BJ (cell line): ENCODE data around the gene TAF1A. TPM values are rescaled to one million over a fixed set of nuclear protein-coding genes. Genes with fewer than 3 reads are reported as not detected.

Experiments used
- CTCF ChIA-PET: fragments of 350-600 bp; formaldehyde crosslinking; extraction: SDS; loops from one replicate; lab custom pipeline; 2021; ENCODE audit warnings: antibody characterized with exemption, inconsistent platforms; lab: Yijun Ruan, JAX
- POLR2A ChIA-PET: fragments of 300-600 bp; sonication (Branson Sonifier 250); formaldehyde crosslinking; extraction: SDS; loops from one replicate; lab custom pipeline; 2021; ENCODE audit warnings: antibody characterized with exemption; lab: Charles Lee
- DNase-seq: peaks from one replicate; pipeline ENCODE4 v3.0.0-alpha.2; 2011; ENCODE audit warnings: low read depth
- H3K27me3 ChIP-seq: 2 replicates; pipeline ENCODE4 v1.6.0; 2011; ENCODE audit warnings: low read length; ENCODE audit not compliant: control insufficient read depth, insufficient read depth
- H3K36me3 ChIP-seq: 2 replicates; pipeline ENCODE4 v1.5.1; 2011; ENCODE audit warnings: low read length; ENCODE audit not compliant: control insufficient read depth, insufficient read depth
- H3K4me3 ChIP-seq: 2 replicates; pipeline ENCODE4 v1.5.1; 2011; ENCODE audit warnings: low read depth, mild to moderate bottlenecking, control low read depth, low read length
- polyA plus RNA-seq: library from polyadenylated mRNA; depleted of rRNA; stranded (reverse); fragments of >200 nt; gene quantifications from 2 replicates; pipeline ENCODE4 v1.2.3, GENCODE V29; 2011
- TF ChIP-seq, protein P1 (sequence below): IDR thresholded peaks from 2 replicates; pipeline ENCODE4 v1.5.1; 2011; ENCODE audit warnings: low read depth, mild to moderate bottlenecking, control low read depth, inconsistent platforms, low read length, moderate library complexity; ENCODE audit not compliant: insufficient read depth

Gene TAF1A
- polyA plus RNA-seq, 1 experiment, result 2.2 TPM

DNA sequence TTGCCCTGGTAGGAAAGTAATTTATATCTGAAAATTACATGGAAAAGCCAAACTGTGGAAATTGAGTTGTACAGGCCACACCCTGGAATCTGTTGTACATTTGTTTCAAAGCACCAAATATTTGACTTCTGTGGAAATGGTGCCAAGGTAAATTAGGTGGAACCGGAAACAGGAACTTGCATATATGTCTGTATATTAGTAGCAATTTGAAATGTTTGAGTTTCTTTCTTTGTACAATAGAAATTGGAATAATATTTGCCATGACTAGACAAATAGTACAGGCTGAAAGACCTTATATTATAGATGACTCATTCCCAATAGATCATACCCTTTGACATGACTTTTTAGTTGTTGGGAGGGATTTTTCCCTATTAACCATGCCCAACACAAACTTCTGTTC lies 10.5 kb upstream of the TAF1A start:
- TF ChIP-seq, protein P1, sequence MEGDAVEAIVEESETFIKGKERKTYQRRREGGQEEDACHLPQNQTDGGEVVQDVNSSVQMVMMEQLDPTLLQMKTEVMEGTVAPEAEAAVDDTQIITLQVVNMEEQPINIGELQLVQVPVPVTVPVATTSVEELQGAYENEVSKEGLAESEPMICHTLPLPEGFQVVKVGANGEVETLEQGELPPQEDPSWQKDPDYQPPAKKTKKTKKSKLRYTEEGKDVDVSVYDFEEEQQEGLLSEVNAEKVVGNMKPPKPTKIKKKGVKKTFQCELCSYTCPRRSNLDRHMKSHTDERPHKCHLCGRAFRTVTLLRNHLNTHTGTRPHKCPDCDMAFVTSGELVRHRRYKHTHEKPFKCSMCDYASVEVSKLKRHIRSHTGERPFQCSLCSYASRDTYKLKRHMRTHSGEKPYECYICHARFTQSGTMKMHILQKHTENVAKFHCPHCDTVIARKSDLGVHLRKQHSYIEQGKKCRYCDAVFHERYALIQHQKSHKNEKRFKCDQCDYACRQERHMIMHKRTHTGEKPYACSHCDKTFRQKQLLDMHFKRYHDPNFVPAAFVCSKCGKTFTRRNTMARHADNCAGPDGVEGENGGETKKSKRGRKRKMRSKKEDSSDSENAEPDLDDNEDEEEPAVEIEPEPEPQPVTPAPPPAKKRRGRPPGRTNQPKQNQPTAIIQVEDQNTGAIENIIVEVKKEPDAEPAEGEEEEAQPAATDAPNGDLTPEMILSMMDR, result no peak
- POLR2A ChIA-PET, result no interaction called here
- no peaks in the 10 kb centered on the region for H3K36me3 ChIP-seq
- DNase-seq, result no peak
- CTCF ChIA-PET, result no interaction called here
- no peak overlapping the region for H3K4me3 ChIP-seq
- H3K27me3 ChIP-seq, result no peaks in the 10 kb centered on the region

DNA sequence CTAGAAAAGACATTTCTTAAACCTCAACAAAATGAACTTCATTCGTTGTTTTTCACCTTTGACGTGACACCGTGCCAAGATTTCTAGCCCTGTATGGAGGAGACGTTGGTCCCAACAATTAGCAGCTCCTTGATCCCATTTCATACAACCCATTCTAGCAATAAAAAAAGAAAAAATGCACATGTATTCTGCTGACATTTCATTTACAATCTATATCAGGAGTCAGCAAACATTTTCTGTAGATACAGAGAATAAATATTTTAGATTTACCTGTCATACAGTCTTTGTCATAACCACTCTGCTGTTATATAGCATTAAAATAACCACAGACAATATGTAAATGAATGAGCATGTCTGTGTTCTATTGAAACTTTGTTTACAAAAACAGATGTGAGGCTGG lies 7.0 kb upstream of the TAF1A start:
- Histone ChIP-seq H3K36me3 (no peaks in the 10 kb centered on the region), H3K27me3 (no peaks in the 10 kb centered on the region), H3K4me3 (no peak overlapping the region)
- POLR2A ChIA-PET, result no interaction called here
- DNase-seq, result no peak
- CTCF ChIA-PET, result no interaction called here
- TF ChIP-seq, protein P1, result no peak

DNA sequence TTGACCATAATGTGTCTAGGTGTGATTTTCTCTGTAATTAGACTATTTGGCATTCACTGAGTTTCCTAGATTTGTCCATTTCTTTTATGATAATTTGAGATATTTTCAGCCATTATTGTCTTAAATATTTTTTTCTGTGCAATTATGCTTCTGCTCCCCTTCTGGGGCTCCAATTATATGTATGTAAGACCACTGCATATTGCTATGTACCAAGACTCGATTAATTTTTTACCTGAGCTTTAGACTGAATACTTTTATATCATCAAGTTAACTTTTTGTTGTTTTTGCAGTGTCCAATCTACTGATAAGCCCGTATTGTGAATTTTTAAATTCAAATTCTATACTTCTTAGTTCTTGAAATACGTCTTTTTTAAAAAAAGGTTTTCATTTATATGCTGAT lies 5.1 kb upstream of the TAF1A start:
- ChIA-PET CTCF (interaction anchor here (0.7 to 1.9 kb wide), 3 partner anchors 12 to 36 kb away, joined by 3 to 8 read pairs (median 3); no protein-coding TSS in a partner anchor), POLR2A (no interaction called here)

DNA sequence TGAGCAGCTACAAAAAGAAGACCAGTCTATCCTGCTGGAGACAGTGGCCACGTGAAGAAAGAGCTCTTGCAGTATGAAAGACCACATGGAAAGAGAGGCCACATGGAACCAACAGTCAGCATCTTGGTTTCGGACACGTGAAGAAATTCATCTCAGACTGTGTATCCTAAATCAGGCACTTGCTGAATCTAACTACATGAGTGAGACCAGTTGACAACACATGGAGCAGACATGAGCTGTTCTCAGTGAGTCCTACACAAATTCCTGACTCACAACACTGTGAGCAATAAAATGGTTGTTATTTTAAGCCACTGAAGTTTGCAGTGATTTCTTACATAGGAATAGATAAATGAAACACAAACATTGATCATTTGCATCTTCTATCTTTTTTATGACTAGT lies 2.4 kb upstream of the TAF1A start:
- no peak for DNase-seq
- ChIA-PET CTCF (no interaction called here), POLR2A (interaction anchor here (0.6 kb wide), 1 partner anchor 73 kb away, joined by 4 read pairs; no protein-coding TSS in a partner anchor)
- Histone ChIP-seq H3K27me3 (no peaks in the 10 kb centered on the region), H3K36me3 (no peaks in the 10 kb centered on the region), H3K4me3 (no peak overlapping the region)
- TF ChIP-seq, protein P1, result no peak

More for the DNA sequence above, 5.1 kb upstream of the TAF1A start:
- no peak for DNase-seq
- Histone ChIP-seq H3K36me3 (no peaks in the 10 kb centered on the region), H3K4me3 (no peak overlapping the region), H3K27me3 (no peaks in the 10 kb centered on the region)
- TF ChIP-seq, protein P1, result no peak

DNA sequence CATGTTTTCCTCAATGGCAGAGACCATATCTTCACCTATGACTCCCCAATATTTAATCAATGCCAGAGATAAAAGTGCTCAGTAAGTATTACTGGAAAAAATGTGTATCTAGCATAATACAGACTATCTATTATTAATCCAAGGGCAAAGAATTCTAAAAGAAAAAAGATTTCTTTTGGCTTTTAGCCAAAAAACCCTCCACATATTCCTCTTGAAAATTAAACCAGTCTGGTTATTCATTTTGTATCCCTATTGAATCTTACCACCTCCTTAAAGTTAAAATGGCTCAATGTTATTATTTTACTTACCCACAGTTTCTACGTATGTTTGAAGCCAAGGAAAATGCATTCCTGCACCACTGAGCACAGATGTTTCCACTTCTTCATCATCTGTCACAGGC lies 1.6 kb downstream of the TAF1A start:
- no peaks in the 10 kb centered on the region for H3K27me3 ChIP-seq
- no peaks in the 10 kb centered on the region for H3K36me3 ChIP-seq
- no peak for DNase-seq
- ChIA-PET CTCF (no interaction called here), POLR2A (no interaction called here)
- no peak overlapping the region for H3K4me3 ChIP-seq
- TF ChIP-seq, protein P1, result no peak
